GM21381 (cell line): ENCODE results near the gene PTPRN2.
"Not testable (repeated sequence)": the region's sequence is repeated elsewhere in the genome, so short reads cannot be mapped to it uniquely, and the experiment has no call there.

Experiments
- ATAC-seq: cut with Tn5 transposase; IDR thresholded peaks from one replicate; pipeline ENCODE4 v1.9.1; 2021; ENCODE audit warnings: mild to moderate bottlenecking, moderate library complexity; ENCODE audit not compliant: unreplicated experiment

The PTPRN2 gene

GRCh38 chr7:157610671-157611295 is 976.8 kb downstream of the PTPRN2 start:
- ATAC-seq, result no peak

- no peak for ATAC-seq
Measured at GRCh38 chr7:157609932-157610640, 977.5 kb downstream of the PTPRN2 start.

- no peak for ATAC-seq
Measured at GRCh38 chr7:157609516-157609915, 978.1 kb downstream of the PTPRN2 start.

GRCh38 chr7:157607218-157607617 is 980.4 kb downstream of the PTPRN2 start:
- ATAC-seq, result no peak

GRCh38 chr7:157606140-157606539 is 981.5 kb downstream of the PTPRN2 start:
- no peak for ATAC-seq

GRCh38 chr7:157605638-157606037 is 982.0 kb downstream of the PTPRN2 start:
- no peak for ATAC-seq

- no peak for ATAC-seq
Measured at GRCh38 chr7:157604661-157605381, 982.8 kb downstream of the PTPRN2 start.

- no peak for ATAC-seq
Measured at GRCh38 chr7:157603716-157604115, 983.9 kb downstream of the PTPRN2 start.

- no peak for ATAC-seq
Measured at GRCh38 chr7:157603005-157603404, 984.6 kb downstream of the PTPRN2 start.

- no peak for ATAC-seq
Measured at GRCh38 chr7:157602581-157602980, 985.0 kb downstream of the PTPRN2 start.

- ATAC-seq, result no peak
Measured at GRCh38 chr7:157602156-157602555, 985.5 kb downstream of the PTPRN2 start.

GRCh38 chr7:157601530-157601929 is 986.1 kb downstream of the PTPRN2 start:
- ATAC-seq, result no peak

GRCh38 chr7:157599491-157599890 is 988.1 kb downstream of the PTPRN2 start:
- ATAC-seq, result no peak

- no peak for ATAC-seq
Measured at GRCh38 chr7:157597562-157597961, 990.1 kb downstream of the PTPRN2 start.

- ATAC-seq, result no peak
Measured at GRCh38 chr7:157596881-157597280, 990.7 kb downstream of the PTPRN2 start.

- ATAC-seq, result no peak
Measured at GRCh38 chr7:157596471-157596870, 991.2 kb downstream of the PTPRN2 start.

- ATAC-seq, result no peak
Measured at GRCh38 chr7:157596026-157596425, 991.6 kb downstream of the PTPRN2 start.

- no peak for ATAC-seq
Measured at GRCh38 chr7:157595086-157595855, 992.4 kb downstream of the PTPRN2 start.

GRCh38 chr7:157594306-157594705 is 993.3 kb downstream of the PTPRN2 start:
- ATAC-seq, result no peak

GRCh38 chr7:157593541-157593940 is 994.1 kb downstream of the PTPRN2 start:
- no peak for ATAC-seq

- ATAC-seq, result not testable (repeated sequence)
Measured at GRCh38 chr7:157592636-157593320, 994.8 kb downstream of the PTPRN2 start.
